K562 (cell line): ENCODE data around the gene RAB3IP. TPM values are rescaled to one million over a fixed set of nuclear protein-coding genes. Genes with fewer than 3 reads are reported as not detected.

Experiments
- ATAC-seq: fragments of 200-7000 bp; cut with Tn5 transposase; 3 replicates; pipeline ENCODE4 v1.9.1; 2020; ENCODE audit warnings: moderate library complexity
- BruUV-seq: library from RNA; stranded (reverse); fragments of 400-500 nt; replicated peaks from 2 replicates; lab custom pipeline; 2021; lab: Mats Ljungman, UMichigan
- CTCF ChIA-PET: fragments of 300-600 bp; formaldehyde crosslinking; extraction: SDS; loops from one replicate; lab custom pipeline; 2021; ENCODE audit warnings: low intra/inter-chr PET ratio; lab: Yijun Ruan, JAX
- POLR2A ChIA-PET: fragments of 300-600, 350-650 bp; sonication (Branson Sonifier 250); formaldehyde crosslinking; extraction: SDS; loops from one replicate; lab custom pipeline; 2021; ENCODE audit warnings: antibody characterized with exemption, inconsistent platforms; lab: Yijun Ruan, JAX
- DNase-seq, 4 experiments: peaks; one replicate each; pipeline versions ENCODE4 v3.0.0 to v3.0.0-alpha.2; 2011 to 2018; ENCODE audit warnings: low spot score in 3 of 4, mixed read lengths in 3 of 4; ENCODE audit errors: extremely low read depth in 1 of 4
- FAIRE-seq: peaks from 2 replicates; lab custom pipeline; 2011; peaks lifted over from hg19 to GRCh38; lab: Jason Lieb, UNC
- H2AFZ ChIP-seq: 2 replicates; pipeline ENCODE4 v1.6.0; 2011; ENCODE audit warnings: low read depth, low read length, control low read depth, inconsistent platforms
- H3K27ac ChIP-seq: fragments of 200-600 bp; 3 replicates; pipeline ENCODE4 v1.8.0; 2011; ENCODE audit warnings: low read depth, mild to moderate bottlenecking, control low read depth, inconsistent platforms, low read length, moderate library complexity, mixed read lengths; ENCODE audit errors: extremely low read depth
- H3K27me3 ChIP-seq, 2 experiments: fragments of 300-600 bp in 1 of 2; 2 replicates in 1 of 2; 3 replicates in 1 of 2; pipeline versions ENCODE4 v1.6.0 to v1.8.0; 2011; ENCODE audit warnings: inconsistent platforms in 2 of 2, low read length in 2 of 2, mild to moderate bottlenecking in 1 of 2, mixed read lengths in 1 of 2, moderate library complexity in 1 of 2; ENCODE audit not compliant: control insufficient read depth in 2 of 2, insufficient read depth in 2 of 2
- H3K36me3 ChIP-seq: fragments of 300-600 bp; 3 replicates; pipeline ENCODE4 v1.8.0; 2011; ENCODE audit warnings: mild to moderate bottlenecking, low read length, inconsistent platforms; ENCODE audit not compliant: control insufficient read depth, insufficient read depth
- H3K4me1 ChIP-seq, 2 experiments: fragments of 200-600 bp in 1 of 2; replicated peaks in 1 of 2; 2 replicates in 1 of 2; 3 replicates in 1 of 2; pipeline versions ENCODE4 v1.5.1 to v1.8.0; 2011; ENCODE audit warnings: inconsistent platforms in 2 of 2, low read length in 2 of 2, mild to moderate bottlenecking in 1 of 2, mixed read lengths in 1 of 2, moderate library complexity in 1 of 2; ENCODE audit not compliant: control insufficient read depth in 2 of 2, insufficient read depth in 2 of 2
- H3K4me2 ChIP-seq: 2 replicates; pipeline ENCODE4 v1.6.1; 2011; ENCODE audit warnings: low read length, control low read depth, inconsistent platforms, mixed read lengths; ENCODE audit not compliant: insufficient read depth
- H3K4me3 ChIP-seq: fragments of 200-600 bp; sonication (generic), shearing (Covaris generic); 2 replicates; pipeline ENCODE4 v1.5.1; 2016; ENCODE audit warnings: control low read depth, inconsistent platforms
- H3K79me2 ChIP-seq: fragments of 200-600 bp; 3 replicates; pipeline ENCODE4 v1.8.0; 2011; ENCODE audit warnings: low read length, inconsistent platforms; ENCODE audit not compliant: control insufficient read depth, insufficient read depth
- H3K9ac ChIP-seq, 2 experiments: 2 replicates each; pipeline versions ENCODE4 v1.6.0 to v1.6.1; 2011; ENCODE audit warnings: low read depth in 2 of 2, low read length in 2 of 2, control low read depth in 1 of 2, inconsistent platforms in 1 of 2, mild to moderate bottlenecking in 1 of 2, mixed read lengths in 1 of 2; ENCODE audit not compliant: insufficient read depth in 1 of 2
- H3K9me1 ChIP-seq: one replicate; pipeline ENCODE4 v1.6.0; 2011; ENCODE audit warnings: inconsistent platforms, mild to moderate bottlenecking, low read length, moderate library complexity; ENCODE audit not compliant: control insufficient read depth, insufficient read depth
- H3K9me3 ChIP-seq: replicated peaks from 2 replicates; pipeline ENCODE4 v1.5.1; 2011; ENCODE audit warnings: low read depth, low read length, inconsistent platforms; ENCODE audit not compliant: control insufficient read depth, insufficient read depth
- H4K20me1 ChIP-seq: replicated peaks from 2 replicates; pipeline ENCODE4 v1.6.1; 2011; ENCODE audit warnings: low read length, inconsistent platforms, mixed read lengths; ENCODE audit not compliant: control insufficient read depth, insufficient read depth
- ARID2 ChIP-seq: fragments of 450-650 bp; IDR thresholded peaks from 2 replicates; pipeline ENCODE4 v1.6.1; 2017; ENCODE audit warnings: antibody characterized with exemption, mild to moderate bottlenecking
- CHCHD3 ChIP-seq: fragments of 250-450 bp; sonication (Bioruptor Pico); IDR thresholded peaks from 2 replicates; pipeline ENCODE4 v2.1.2; 2022; ENCODE audit warnings: mild to moderate bottlenecking
- GABPB1 ChIP-seq: sonication (generic); formaldehyde crosslinking; IDR thresholded peaks from 2 replicates; pipeline ENCODE4 v1.8.0; 2022; ENCODE audit warnings: mild to moderate bottlenecking, missing genetic modification reagents
- LEF1 ChIP-seq: fragments of 450-650 bp; IDR thresholded peaks from 2 replicates; pipeline ENCODE4 v1.6.1; 2016; ENCODE audit warnings: mild to moderate bottlenecking
- PML ChIP-seq: IDR thresholded peaks from 2 replicates; pipeline ENCODE4 v1.6.1; 2012; ENCODE audit warnings: low read length, inconsistent platforms
- TCF7L2 ChIP-seq: fragments of 150-350 bp; IDR thresholded peaks from 2 replicates; pipeline ENCODE4 v1.6.1; 2016; ENCODE audit warnings: low read depth, mild to moderate bottlenecking, low read length, moderate library complexity
- ZNF311 ChIP-seq: fragments of 250-450 bp; sonication (Bioruptor Pico); IDR thresholded peaks from 2 replicates; pipeline ENCODE4 v1.4.0; 2020; ENCODE audit warnings: mild to moderate bottlenecking, moderate library complexity
- ZNF668 ChIP-seq: fragments of 250-450 bp; sonication (Bioruptor Pico); IDR thresholded peaks from 2 replicates; pipeline ENCODE4 v1.8.0; 2022; ENCODE audit warnings: mild to moderate bottlenecking, inconsistent platforms
- WGBS: fragments of 100-300 bp; shearing (Covaris generic); methylation state at CpG from one replicate; pipeline ENCODE4 v1.1.6; 2016; ENCODE audit warnings: low coverage, mixed read lengths; ENCODE audit not compliant: insufficient coverage; ENCODE audit errors: missing lambda C conversion rate; 5-methylcytosine and 5-hydroxymethylcytosine counted together
- in situ Hi-C: fragments of 300-500 bp; cut with MboI; formaldehyde crosslinking; loops from 4 replicates; pipeline ENCODE4 v1.15.0; 2018; ENCODE audit warnings: inconsistent platforms, mixed read lengths
- intact Hi-C: fragments of 100-400 bp; cut with micrococcal nuclease; formaldehyde crosslinking; loops from 2 replicates; pipeline ENCODE4 v1.14.2; 2022
- polyA plus RNA-seq, 8 experiments: library from polyadenylated mRNA; depleted of rRNA in 4 of 8; stranded (reverse) in 5 of 8; unstranded in 3 of 8; fragments of >200 nt; fragmentation: Nextera tagmentation in 2 of 8; fragmentation: Illumina TruSeq in 1 of 8; extraction: Ambion mirVana in 2 of 8; extraction: Trizol in 1 of 8; gene quantifications; 2 replicates each; pipeline versions ENCODE4 v1.2.1 to v1.2.3, GENCODE V29; 2011 to 2014; ENCODE audit warnings: inconsistent platforms in 1 of 8, missing spikeins in 1 of 8
- total RNA-seq, 7 experiments: library from RNA; depleted of rRNA in 6 of 7; stranded (reverse); fragments of >200 nt in 6 of 7; fragmentation: Illumina TruSeq in 2 of 7; extraction: Trizol in 2 of 7; gene quantifications; 2 replicates each; pipeline versions ENCODE4 v1.2.1 to v1.2.3, GENCODE V29; 2011 to 2021; ENCODE audit warnings: low replicate concordance in 1 of 7
- TF ChIP-seq, protein P1 (sequence below), 2 experiments: IDR thresholded peaks; 2 replicates each; pipeline ENCODE4 v1.6.1; 2011; ENCODE audit warnings: borderline replicate concordance in 1 of 2, control low read depth in 1 of 2, low read depth in 1 of 2, low read length in 1 of 2, mild to moderate bottlenecking in 1 of 2, mixed read lengths in 1 of 2, moderate library complexity in 1 of 2; ENCODE audit not compliant: insufficient read depth in 1 of 2, insufficient read length in 1 of 2, poor library complexity in 1 of 2, severe bottlenecking in 1 of 2; ENCODE audit errors: extremely low read depth in 1 of 2
- TF ChIP-seq, protein P2 (sequence below), 2 experiments: fragments of 450-650 bp; IDR thresholded peaks; 2 replicates each; pipeline ENCODE4 v1.6.1; 2018; ENCODE audit warnings: mild to moderate bottlenecking in 2 of 2, low read depth in 1 of 2; ENCODE audit not compliant: partially characterized antibody in 2 of 2
- TF ChIP-seq, protein P3 (sequence below): fragments of 250-450 bp; sonication (Bioruptor Pico); IDR thresholded peaks from 2 replicates; pipeline ENCODE4 v1.4.0; 2020

The RAB3IP gene
- total and polyA plus RNA-seq, 9 of the 15 experiments (the other 6 are each of a cell fraction or from before 2014, with no cell fraction given), result 5.6 to 25.5 (median 11.3) TPM

DNA sequence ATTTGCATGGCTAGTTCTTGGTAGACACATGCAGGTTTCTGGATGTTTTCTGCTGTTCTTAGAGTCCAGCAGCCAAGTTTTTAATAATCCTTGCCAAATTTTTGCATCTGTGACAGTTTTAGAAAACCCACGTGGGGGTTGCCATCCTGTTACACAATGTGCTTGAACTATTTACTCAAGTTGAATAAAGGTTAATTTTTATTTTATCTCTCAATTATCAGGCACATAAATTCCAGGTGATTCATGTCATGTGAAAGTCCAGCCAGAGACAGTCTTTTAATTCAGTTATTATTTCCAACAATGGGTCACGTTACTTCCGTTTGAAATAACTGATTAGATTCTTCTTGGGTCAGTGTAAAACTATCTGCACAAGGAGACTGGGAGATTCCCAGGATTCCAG, 102.1 kb downstream of the RAB3IP start:
- DNase-seq, result no peak
- H3K4me1 ChIP-seq, result no peaks in the 10 kb centered on the region; a peak in 1 of 5 replicates
- H3K9ac ChIP-seq, result no peak overlapping the region
- BruUV-seq, result no TSS peak
- intact Hi-C loops (no loop called here), in situ Hi-C loops (no loop called here)
- no peaks in the 10 kb centered on the region for H3K9me3 ChIP-seq
- H3K36me3 ChIP-seq, result no peaks in the 10 kb centered on the region
- POLR2A ChIA-PET, result no interaction called here
- no peak for FAIRE-seq
- H3K4me3 ChIP-seq, result no peak overlapping the region
- no peaks in the 10 kb centered on the region for H3K9me1 ChIP-seq
- no peaks in the 10 kb centered on the region for H4K20me1 ChIP-seq
- peaks cover 6 to 7% of the 10 kb centered on the region in 2 experiments; a peak in 4 of 5 replicates for H3K27me3 ChIP-seq
- no peak overlapping the region for H3K27ac ChIP-seq
- no peak overlapping the region for H2AFZ ChIP-seq
- no peak for ATAC-seq
- 5% methylated on average over 3 of the region's 3 CpGs for WGBS
- CTCF ChIA-PET, result no interaction called here
- H3K4me2 ChIP-seq, result no peak overlapping the region
- no peaks in the 10 kb centered on the region for H3K79me2 ChIP-seq
- TF ChIP-seq, protein P1, sequence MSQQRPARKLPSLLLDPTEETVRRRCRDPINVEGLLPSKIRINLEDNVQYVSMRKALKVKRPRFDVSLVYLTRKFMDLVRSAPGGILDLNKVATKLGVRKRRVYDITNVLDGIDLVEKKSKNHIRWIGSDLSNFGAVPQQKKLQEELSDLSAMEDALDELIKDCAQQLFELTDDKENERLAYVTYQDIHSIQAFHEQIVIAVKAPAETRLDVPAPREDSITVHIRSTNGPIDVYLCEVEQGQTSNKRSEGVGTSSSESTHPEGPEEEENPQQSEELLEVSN (IDR thresholded peaks at IDR 0.05; ENCODE audit: borderline replicate concordance in 1 of 2, extremely low read depth in 1 of 2, insufficient read depth in 1 of 2, insufficient read length in 1 of 2, low read depth in 1 of 2, low read length in 1 of 2, poor library complexity in 1 of 2, severe bottlenecking in 1 of 2), result no peak
- TF ChIP-seq CHCHD3 (CRISPR knock-in tag) (no peak), TCF7L2 (no peak), LEF1 (no peak), GABPB1 (no peak), ARID2 (no peak), ZNF668 (CRISPR knock-in tag) (no peak), PML (no peak), ZNF311 (no peak)
- TF ChIP-seq, protein P2, sequence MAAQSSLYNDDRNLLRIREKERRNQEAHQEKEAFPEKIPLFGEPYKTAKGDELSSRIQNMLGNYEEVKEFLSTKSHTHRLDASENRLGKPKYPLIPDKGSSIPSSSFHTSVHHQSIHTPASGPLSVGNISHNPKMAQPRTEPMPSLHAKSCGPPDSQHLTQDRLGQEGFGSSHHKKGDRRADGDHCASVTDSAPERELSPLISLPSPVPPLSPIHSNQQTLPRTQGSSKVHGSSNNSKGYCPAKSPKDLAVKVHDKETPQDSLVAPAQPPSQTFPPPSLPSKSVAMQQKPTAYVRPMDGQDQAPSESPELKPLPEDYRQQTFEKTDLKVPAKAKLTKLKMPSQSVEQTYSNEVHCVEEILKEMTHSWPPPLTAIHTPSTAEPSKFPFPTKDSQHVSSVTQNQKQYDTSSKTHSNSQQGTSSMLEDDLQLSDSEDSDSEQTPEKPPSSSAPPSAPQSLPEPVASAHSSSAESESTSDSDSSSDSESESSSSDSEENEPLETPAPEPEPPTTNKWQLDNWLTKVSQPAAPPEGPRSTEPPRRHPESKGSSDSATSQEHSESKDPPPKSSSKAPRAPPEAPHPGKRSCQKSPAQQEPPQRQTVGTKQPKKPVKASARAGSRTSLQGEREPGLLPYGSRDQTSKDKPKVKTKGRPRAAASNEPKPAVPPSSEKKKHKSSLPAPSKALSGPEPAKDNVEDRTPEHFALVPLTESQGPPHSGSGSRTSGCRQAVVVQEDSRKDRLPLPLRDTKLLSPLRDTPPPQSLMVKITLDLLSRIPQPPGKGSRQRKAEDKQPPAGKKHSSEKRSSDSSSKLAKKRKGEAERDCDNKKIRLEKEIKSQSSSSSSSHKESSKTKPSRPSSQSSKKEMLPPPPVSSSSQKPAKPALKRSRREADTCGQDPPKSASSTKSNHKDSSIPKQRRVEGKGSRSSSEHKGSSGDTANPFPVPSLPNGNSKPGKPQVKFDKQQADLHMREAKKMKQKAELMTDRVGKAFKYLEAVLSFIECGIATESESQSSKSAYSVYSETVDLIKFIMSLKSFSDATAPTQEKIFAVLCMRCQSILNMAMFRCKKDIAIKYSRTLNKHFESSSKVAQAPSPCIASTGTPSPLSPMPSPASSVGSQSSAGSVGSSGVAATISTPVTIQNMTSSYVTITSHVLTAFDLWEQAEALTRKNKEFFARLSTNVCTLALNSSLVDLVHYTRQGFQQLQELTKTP (IDR thresholded peaks at IDR 0.05; ENCODE audit: low read depth in 1 of 2, partially characterized antibody in 2 of 2), result no peak
- TF ChIP-seq, protein P3, sequence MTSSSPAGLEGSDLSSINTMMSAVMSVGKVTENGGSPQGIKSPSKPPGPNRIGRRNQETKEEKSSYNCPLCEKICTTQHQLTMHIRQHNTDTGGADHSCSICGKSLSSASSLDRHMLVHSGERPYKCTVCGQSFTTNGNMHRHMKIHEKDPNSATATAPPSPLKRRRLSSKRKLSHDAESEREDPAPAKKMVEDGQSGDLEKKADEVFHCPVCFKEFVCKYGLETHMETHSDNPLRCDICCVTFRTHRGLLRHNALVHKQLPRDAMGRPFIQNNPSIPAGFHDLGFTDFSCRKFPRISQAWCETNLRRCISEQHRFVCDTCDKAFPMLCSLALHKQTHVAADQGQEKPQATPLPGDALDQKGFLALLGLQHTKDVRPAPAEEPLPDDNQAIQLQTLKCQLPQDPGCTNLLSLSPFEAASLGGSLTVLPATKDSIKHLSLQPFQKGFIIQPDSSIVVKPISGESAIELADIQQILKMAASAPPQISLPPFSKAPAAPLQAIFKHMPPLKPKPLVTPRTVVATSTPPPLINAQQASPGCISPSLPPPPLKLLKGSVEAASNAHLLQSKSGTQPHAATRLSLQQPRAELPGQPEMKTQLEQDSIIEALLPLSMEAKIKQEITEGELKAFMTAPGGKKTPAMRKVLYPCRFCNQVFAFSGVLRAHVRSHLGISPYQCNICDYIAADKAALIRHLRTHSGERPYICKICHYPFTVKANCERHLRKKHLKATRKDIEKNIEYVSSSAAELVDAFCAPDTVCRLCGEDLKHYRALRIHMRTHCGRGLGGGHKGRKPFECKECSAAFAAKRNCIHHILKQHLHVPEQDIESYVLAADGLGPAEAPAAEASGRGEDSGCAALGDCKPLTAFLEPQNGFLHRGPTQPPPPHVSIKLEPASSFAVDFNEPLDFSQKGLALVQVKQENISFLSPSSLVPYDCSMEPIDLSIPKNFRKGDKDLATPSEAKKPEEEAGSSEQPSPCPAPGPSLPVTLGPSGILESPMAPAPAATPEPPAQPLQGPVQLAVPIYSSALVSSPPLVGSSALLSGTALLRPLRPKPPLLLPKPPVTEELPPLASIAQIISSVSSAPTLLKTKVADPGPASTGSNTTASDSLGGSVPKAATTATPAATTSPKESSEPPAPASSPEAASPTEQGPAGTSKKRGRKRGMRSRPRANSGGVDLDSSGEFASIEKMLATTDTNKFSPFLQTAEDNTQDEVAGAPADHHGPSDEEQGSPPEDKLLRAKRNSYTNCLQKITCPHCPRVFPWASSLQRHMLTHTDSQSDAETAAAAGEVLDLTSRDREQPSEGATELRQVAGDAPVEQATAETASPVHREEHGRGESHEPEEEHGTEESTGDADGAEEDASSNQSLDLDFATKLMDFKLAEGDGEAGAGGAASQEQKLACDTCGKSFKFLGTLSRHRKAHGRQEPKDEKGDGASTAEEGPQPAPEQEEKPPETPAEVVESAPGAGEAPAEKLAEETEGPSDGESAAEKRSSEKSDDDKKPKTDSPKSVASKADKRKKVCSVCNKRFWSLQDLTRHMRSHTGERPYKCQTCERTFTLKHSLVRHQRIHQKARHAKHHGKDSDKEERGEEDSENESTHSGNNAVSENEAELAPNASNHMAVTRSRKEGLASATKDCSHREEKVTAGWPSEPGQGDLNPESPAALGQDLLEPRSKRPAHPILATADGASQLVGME (CRISPR knock-in tag), result no peak
